ENCODE measurements around the gene SETD2.

GRCh38 chr3:47006145-47006651, 157.7 kb downstream of the SETD2 start:
- TF ChIP-seq RARB (CRISPR knock-in tag; IDR thresholded peaks at IDR 0.05) (no peak), PATZ1 (CRISPR knock-in tag; IDR thresholded peaks at IDR 0.05; ENCODE audit: borderline replicate concordance) (no peak), ZFP3 (CRISPR knock-in tag; IDR thresholded peaks at IDR 0.05) (no peak), CSDC2 (CRISPR knock-in tag; IDR thresholded peaks at IDR 0.05) (no peak), ZFP30 (CRISPR knock-in tag; IDR thresholded peaks at IDR 0.05) (no peak)
